HG02763 (cell line): Measurements from ENCODE around the gene METTL16.
"Not testable (repeated sequence)": the region's sequence is repeated elsewhere in the genome, so short reads cannot be mapped to it uniquely, and the experiment has no call there.

Source experiments
- ATAC-seq: cut with Tn5 transposase; IDR thresholded peaks from one replicate; pipeline ENCODE4 v1.9.1; 2021; ENCODE audit warnings: mild to moderate bottlenecking, moderate library complexity; ENCODE audit not compliant: unreplicated experiment

METTL16 gene

DNA sequence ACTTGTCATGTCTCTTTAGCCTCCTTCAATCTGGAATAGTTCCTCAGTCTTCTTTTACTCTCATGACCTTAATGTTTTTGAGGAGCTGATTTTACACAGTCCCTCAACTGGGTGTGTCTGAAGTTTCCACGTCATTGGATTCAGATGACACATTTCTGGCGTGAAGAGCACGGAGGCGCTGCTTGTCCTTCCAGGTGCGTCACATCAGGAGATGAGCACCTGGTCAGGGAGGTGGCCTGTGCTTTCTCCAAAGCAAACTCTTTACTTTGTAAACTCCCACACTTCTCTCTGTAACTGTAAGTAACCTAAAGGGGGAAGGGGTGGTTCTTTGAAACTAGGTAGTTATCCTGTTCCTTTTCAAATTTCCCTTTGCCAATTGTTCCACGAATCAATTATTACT, 58.4 kb downstream of the METTL16 start:
- ATAC-seq = no peak

GRCh38 chr17:2452216-2452750, 59.4 kb downstream of the METTL16 start:
- ATAC-seq = no peak

GRCh38 chr17:2450016-2450650, 61.6 kb downstream of the METTL16 start:
- no peak for ATAC-seq

GRCh38 chr17:2449486-2449885, 62.2 kb downstream of the METTL16 start:
- no peak for ATAC-seq

DNA sequence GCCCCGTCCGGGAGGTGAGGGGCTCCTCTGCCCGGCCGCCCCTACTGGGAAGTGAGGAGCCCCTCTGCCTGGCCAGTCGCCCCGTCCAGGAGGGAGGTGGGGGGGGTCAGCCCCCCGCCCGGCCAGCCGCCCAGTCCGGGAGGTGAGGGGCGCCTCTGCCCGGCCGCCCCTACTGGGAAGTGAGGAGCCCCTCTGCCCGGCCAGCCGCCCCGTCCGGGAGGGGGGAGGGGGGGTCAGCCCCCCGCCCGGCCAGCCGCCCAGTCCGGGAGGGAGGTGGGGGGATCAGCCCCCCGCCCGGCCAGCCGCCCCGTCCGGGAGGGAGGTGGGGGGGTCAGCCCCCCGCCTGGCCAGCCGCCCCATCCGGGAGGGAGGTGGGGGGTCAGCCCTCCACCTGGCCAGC, 64.2 kb downstream of the METTL16 start:
- ATAC-seq = not testable (repeated sequence)

- ATAC-seq = no peak
These were observed 66.0 kb downstream of the METTL16 start for GRCh38 chr17:2445638-2446037.

- ATAC-seq = no peak
These were observed 67.3 kb downstream of the METTL16 start for GRCh38 chr17:2444382-2444781.

GRCh38 chr17:2442166-2442565, 69.5 kb downstream of the METTL16 start:
- no peak for ATAC-seq

DNA sequence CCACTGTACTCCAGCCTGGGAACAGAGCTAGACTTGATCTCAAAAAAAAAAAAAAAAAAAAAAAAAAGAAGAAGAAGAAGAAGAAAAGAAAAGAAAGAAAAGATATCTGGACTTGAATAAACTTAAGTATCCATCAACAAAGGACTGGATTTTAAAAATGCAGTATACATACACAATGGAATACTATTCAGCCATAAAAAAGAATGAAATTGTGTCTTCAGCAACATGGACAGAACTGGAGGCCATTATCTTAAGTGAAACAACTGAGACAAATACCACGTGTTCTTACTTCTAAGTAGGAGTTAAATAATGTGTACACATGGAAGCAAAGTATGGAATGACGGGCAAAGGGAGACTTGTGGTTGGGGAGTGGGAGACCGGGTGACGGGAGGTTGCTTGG, 70.8 kb downstream of the METTL16 start:
- ATAC-seq = no peak

- not testable (repeated sequence) for ATAC-seq
These were observed 71.7 kb downstream of the METTL16 start for GRCh38 chr17:2439997-2440396.

- ATAC-seq = no peak
These were observed 72.9 kb downstream of the METTL16 start for GRCh38 chr17:2438823-2439222.

DNA sequence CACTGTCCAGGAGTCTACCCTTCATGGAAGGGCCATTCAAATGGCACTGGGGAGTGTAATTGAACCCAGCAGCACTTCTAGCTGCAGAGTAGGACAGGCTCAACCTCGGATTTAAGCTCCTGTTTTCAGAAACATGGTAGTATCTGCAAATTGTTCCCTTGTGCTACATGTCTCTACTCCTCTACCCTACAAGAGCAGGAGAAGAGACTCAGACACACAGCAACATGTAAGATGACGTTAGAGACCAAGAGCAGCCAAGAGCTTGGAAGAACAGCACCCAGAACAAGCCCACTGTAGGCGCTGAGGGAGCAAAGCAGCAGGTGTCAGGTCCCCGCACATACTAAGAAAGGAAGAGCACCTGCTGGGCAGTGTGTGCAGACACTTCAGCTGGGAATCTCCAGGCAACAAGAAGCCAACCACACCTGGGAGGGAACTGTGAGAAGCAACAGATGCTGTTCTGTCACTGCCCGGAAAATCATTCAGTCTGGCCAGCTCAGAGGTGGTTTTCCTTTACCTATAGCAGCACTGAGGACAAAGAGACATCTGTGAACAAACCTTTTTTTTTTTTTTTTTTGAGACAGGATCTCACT, 75.3 kb downstream of the METTL16 start:
- no peak for ATAC-seq

- no peak for ATAC-seq
These were observed 75.8 kb downstream of the METTL16 start for GRCh38 chr17:2435862-2436261.

DNA sequence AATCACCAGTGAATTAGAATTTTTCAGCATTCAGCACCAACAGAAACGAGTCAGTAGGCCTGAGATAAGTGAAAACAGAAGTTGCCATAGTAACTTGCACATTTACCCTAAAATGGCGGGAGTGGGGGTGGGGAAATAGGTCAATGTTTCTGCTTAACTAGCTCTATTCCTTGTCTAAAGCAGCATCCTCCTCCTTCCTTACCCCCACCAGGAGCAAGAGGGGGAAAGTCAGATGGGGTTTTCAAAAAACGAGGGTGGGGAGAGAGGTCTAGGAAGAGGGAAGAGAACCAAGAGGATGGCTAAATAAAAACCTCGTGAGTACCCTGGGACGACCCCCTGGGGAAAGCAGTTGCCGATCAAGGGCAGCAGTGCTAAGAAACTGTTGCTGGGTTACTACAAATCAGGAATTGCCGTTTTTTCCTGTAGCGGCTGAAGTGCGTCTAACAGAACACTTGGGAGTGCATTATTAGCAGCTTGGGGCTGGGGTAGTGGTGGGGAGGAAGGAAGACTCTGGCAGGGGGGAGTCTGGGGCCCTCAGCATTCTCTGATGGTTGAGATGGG, 76.4 kb downstream of the METTL16 start:
- ATAC-seq = no peak

DNA sequence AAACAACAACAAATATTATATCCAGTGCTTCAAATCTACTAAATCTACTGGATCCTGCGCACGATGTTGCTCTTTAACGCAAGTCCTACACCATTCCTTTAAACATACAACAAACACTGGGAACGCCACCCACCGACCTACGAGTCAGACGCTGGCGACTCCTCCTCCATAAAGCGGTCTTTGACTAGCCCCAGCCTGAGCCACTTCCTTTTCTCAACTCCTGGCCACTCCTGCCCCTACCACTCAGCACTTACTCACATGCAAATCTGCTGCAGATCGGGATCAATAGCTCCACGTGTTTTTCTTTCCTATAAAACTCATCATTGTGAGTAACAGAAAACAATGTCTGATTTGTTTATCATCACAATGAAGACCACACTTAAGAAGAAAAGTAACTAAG, 78.0 kb downstream of the METTL16 start:
- ATAC-seq = no peak

DNA sequence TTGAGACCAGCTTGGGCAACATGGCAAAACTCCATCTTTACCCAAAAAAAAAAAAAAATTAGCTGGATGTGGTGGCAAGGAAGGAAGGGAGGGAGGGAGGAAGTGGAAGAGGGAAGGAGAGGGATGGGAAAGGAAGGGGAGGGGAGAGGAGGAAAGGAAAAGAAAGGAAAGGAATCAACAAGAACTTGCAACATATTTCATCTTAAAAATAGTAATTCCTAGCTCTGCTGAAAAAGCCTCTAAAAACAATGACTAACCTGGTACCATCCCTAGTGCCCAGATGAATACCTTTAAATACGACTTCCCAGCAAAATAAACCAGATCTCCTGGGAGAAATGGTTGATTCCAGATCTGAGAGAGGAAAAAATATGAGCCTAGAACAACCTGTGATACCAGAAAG, 83.8 kb downstream of the METTL16 start:
- no peak for ATAC-seq

GRCh38 chr17:2427215-2427614, 84.5 kb downstream of the METTL16 start:
- ATAC-seq = no peak

DNA sequence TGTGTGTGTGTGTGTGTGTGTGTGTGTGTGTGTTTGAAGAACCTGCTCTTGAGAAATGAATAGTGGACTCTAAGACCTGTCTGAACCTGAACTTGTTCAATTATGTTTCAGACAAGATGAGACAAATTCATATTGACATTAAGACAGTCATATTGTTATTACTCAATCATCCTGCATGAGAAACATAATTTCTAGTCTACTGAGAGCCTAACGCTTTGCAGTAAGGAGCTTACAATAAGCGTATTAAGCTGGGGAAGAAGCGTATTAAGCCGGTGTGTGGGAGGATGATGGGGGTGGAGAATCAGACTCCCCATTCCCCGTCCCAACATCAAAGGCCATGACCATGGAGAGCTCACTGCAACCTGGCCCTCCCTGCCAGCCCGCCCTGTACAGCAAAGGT, 88.4 kb downstream of the METTL16 start:
- ATAC-seq = no peak

GRCh38 chr17:2421315-2422147, 90.2 kb downstream of the METTL16 start:
- no peak for ATAC-seq

DNA sequence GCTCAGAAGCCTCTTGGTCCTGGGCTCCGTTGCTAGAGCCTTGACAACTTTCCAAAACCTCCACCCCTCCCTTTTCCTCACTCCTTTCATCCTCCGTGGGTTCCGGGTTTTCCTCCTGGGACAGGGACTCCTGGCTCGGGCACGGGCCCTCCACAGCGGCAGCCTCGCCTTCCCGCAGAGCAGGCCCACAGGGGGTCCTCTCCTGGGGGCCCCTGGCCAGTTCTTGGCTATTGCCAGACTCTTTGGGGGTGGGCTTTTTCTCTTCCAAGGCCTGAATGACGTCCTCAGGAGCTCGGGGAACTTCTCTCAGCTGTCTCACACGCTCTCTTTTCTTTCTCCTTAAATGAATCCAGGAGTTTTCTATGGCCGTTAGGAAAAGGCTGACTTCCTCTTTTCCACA, 91.5 kb downstream of the METTL16 start:
- no peak for ATAC-seq

DNA sequence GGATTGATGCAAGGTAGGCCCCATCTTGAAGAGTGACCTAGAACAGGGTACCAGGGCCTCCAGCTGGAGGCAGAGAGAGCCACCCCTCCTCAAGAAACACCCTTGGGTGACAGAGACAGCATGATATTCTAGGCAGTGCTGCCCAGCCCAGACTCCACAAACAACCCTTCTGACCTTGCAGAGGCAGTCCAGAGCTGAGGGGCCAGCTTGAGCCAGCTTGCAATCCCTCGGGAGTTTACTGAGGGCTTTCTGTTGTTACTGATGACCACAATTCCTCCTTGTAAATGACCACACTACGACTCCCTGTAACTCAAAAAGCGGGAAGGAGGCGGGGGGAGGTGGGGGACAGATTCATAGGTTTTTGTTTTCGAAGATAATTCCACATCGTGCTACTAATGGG, 92.2 kb downstream of the METTL16 start:
- no peak for ATAC-seq

- ATAC-seq = no peak
These were observed 93.1 kb downstream of the METTL16 start for GRCh38 chr17:2418572-2418971.
